ENCODE results near the gene RNASEH2A.
A peak's percentile ranks its signal among the peaks of the same experiment; 100 is the strongest.
"Not testable (repeated sequence)": the region's sequence is repeated elsewhere in the genome, so short reads cannot be mapped to it uniquely, and the experiment has no call there.

The RNASEH2A gene

GRCh38 chr19:12794196-12794941 lies 12.0 kb upstream of the RNASEH2A start:
- no peak for DNase-seq (ENCODE audit: low read depth)

- no peak for DNase-seq (ENCODE audit: low read depth)
These were observed 11.4 kb upstream of the RNASEH2A start for GRCh38 chr19:12794971-12795381.

- DNase-seq (ENCODE audit: low read depth), result peak; percentile 65
These were observed 10.0 kb upstream of the RNASEH2A start for GRCh38 chr19:12796146-12797071.

- no peak for DNase-seq (ENCODE audit: low read depth)
These were observed 9.2 kb upstream of the RNASEH2A start for GRCh38 chr19:12797141-12797587.

GRCh38 chr19:12797607-12798006 lies 8.8 kb upstream of the RNASEH2A start:
- DNase-seq (ENCODE audit: low read depth), result not testable (repeated sequence)

GRCh38 chr19:12799742-12800465 lies 6.5 kb upstream of the RNASEH2A start:
- no peak for DNase-seq (ENCODE audit: low read depth)

- DNase-seq (ENCODE audit: low read depth), result no peak
These were observed 6.0 kb upstream of the RNASEH2A start for GRCh38 chr19:12800466-12800770.

- no peak for DNase-seq (ENCODE audit: low read depth)
These were observed 5.4 kb upstream of the RNASEH2A start for GRCh38 chr19:12800923-12801465.

GRCh38 chr19:12801466-12802266 lies 4.7 kb upstream of the RNASEH2A start, which contains the start of the genes PRDX2 and THSD8:
Gene PRDX2, minus strand, starts transcription at chr19:12801800. Its CDS starts 539 bp downstream, at chr19:12801261.
Gene THSD8, plus strand, starts transcription at chr19:12802069. Its CDS starts 3 bp downstream, at chr19:12802072.
- DNase-seq (ENCODE audit: low read depth), result peak; percentile 81

- DNase-seq (ENCODE audit: low read depth), result no peak
These were observed 3.9 kb upstream of the RNASEH2A start for GRCh38 chr19:12802267-12803106.

GRCh38 chr19:12804051-12804450 lies 2.3 kb upstream of the RNASEH2A start:
- DNase-seq (ENCODE audit: low read depth), result no peak

GRCh38 chr19:12815088-12815487 lies 8.7 kb downstream of the RNASEH2A start:
- DNase-seq (ENCODE audit: low read depth), result no peak

- DNase-seq (ENCODE audit: low read depth), result not testable (repeated sequence)
These were observed 10.8 kb downstream of the RNASEH2A start for GRCh38 chr19:12817188-12817587.

- not testable (repeated sequence) for DNase-seq (ENCODE audit: low read depth)
These were observed 11.4 kb downstream of the RNASEH2A start for GRCh38 chr19:12817810-12818209.

- no peak for DNase-seq (ENCODE audit: low read depth)
These were observed 15.4 kb downstream of the RNASEH2A start for GRCh38 chr19:12821761-12822160.

GRCh38 chr19:12825254-12826131 lies 19.1 kb downstream of the RNASEH2A start:
- no peak for DNase-seq (ENCODE audit: low read depth)

GRCh38 chr19:12828494-12828893 lies 22.1 kb downstream of the RNASEH2A start:
- DNase-seq (ENCODE audit: low read depth), result no peak

- DNase-seq (ENCODE audit: low read depth), result no peak
These were observed 27.0 kb downstream of the RNASEH2A start for GRCh38 chr19:12833418-12833737.
